Transverse colon (tissue), 4 donors: ENCODE data around the gene UIMC1. TPM values are rescaled to one million over a fixed set of nuclear protein-coding genes. Genes with fewer than 3 reads are reported as not detected.
A peak's percentile ranks its signal among the peaks of the same experiment; 100 is the strongest.

Source experiments
- DNase-seq: peaks from one replicate; pipeline ENCODE4 v3.0.0-alpha.2; 2019
- H3K27ac ChIP-seq, 4 donors: fragments of 200-600 bp; sonication (generic); 2 replicates each; pipeline ENCODE4 v1.5.1; 2016 to 2018; ENCODE audit warnings: inconsistent platforms in 4 of 4
- H3K27me3 ChIP-seq: fragments of 200-600 bp; sonication (generic); 2 replicates; pipeline ENCODE4 v1.5.1; 2017; ENCODE audit warnings: inconsistent platforms
- H3K36me3 ChIP-seq, 4 donors: fragments of 200-600 bp; sonication (generic); 2 replicates each; pipeline ENCODE4 v1.5.1; 2017 to 2019; ENCODE audit warnings: inconsistent platforms in 4 of 4
- H3K4me1 ChIP-seq, 4 donors: fragments of 200-600 bp; sonication (generic); 2 replicates each; pipeline ENCODE4 v1.5.1; 2017 to 2020; ENCODE audit warnings: inconsistent platforms in 4 of 4
- H3K4me3 ChIP-seq, 4 donors: fragments of 200-600 bp; sonication (generic); 1 replicate in 1 of 4; 2 replicates in 3 of 4; pipeline versions ENCODE4 v1.5.1 to v1.6.1; 2017 to 2019; ENCODE audit warnings: inconsistent platforms in 4 of 4
- H3K9me3 ChIP-seq, 2 donors: fragments of 200-600 bp; sonication (generic); 2 replicates each; pipeline ENCODE4 v1.5.1; 2017 to 2019; ENCODE audit warnings: inconsistent platforms in 2 of 2
- CTCF ChIP-seq, 5 experiments: fragments of 200-600 bp in 3 of 5; fragments of 450-650 bp in 2 of 5; sonication (generic) in 3 of 5; IDR thresholded peaks; 1 replicate in 2 of 5; 2 replicates in 3 of 5; pipeline ENCODE4 v1.5.1; 2016 to 2017; ENCODE audit warnings: antibody characterized with exemption in 5 of 5, inconsistent platforms in 3 of 5, mild to moderate bottlenecking in 2 of 5, moderate library complexity in 1 of 5
- EP300 ChIP-seq: sonication (generic); formaldehyde crosslinking; IDR thresholded peaks from one replicate; pipeline ENCODE4 v1.6.1; 2017; ENCODE audit warnings: antibody characterized with exemption, low read depth
- POLR2A ChIP-seq: fragments of 450-650 bp; IDR thresholded peaks from one replicate; pipeline ENCODE4 v1.6.1; 2016; ENCODE audit warnings: antibody characterized with exemption, mild to moderate bottlenecking, moderate library complexity
- POLR2AphosphoS5 ChIP-seq, 3 donors: sonication (generic); formaldehyde crosslinking; IDR thresholded peaks; one replicate each; pipeline ENCODE4 v1.6.1; 2016; ENCODE audit warnings: antibody characterized with exemption in 3 of 3
- WGBS, 2 donors: methylation state at CpG; one replicate each; pipeline ENCODE4 v1.1.5; 2018; ENCODE audit warnings: low coverage in 1 of 2; 5-methylcytosine and 5-hydroxymethylcytosine counted together
- in situ Hi-C, 4 donors: fragments of 200-750 bp; cut with MboI; loops; one replicate each; pipeline versions ENCODE4 v1.15.0 to v1.15.1; 2017; ENCODE audit warnings: low sequenced_read_pairs in 3 of 4, low pct_ligation_motif_present in 1 of 4, low pct_unique_long_range_greater_than_20kb in 1 of 4
- intact Hi-C: fragments of 100-400 bp; cut with DNase I; formaldehyde crosslinking; loops from one replicate; pipeline ENCODE4 v1.15.1; 2023; ENCODE audit warnings: low total_unique reads
- total RNA-seq, 4 donors: library from RNA; depleted of rRNA; stranded (reverse); fragments of >200 nt; gene quantifications; one replicate each; pipeline ENCODE4 v1.1.0, GENCODE V29; 2016

The UIMC1 gene
- total RNA-seq, 4 donors from 2014 or later = 25.1 to 213 (median 34.6) TPM

- intact Hi-C loops = no loop called here
- no peaks in the 10 kb centered on the region for H3K4me1 ChIP-seq
- no peak overlapping the region for H3K4me3 ChIP-seq
- DNase-seq = peak; percentile 12
- in situ Hi-C loops = no loop called here
- peak in 3 of 5 experiments; percentile 13 to 19 (median 14) for TF ChIP-seq CTCF (IDR thresholded peaks at IDR 0.05)
- no peak for TF ChIP-seq POLR2AphosphoS5 (IDR thresholded peaks at IDR 0.05)
- no peak for TF ChIP-seq EP300
- no peak overlapping the region for H3K27ac ChIP-seq
- WGBS, 2 donors = 33% methylated on average over 9 of the region's 17 CpGs; no CpG with 5 or more reads in 1 of the 2 donors
- H3K9me3 ChIP-seq = no peaks in the 10 kb centered on the region
- H3K27me3 ChIP-seq = peaks cover 42% of the 10 kb centered on the region
- H3K36me3 ChIP-seq = no peaks in the 10 kb centered on the region
Measured at GRCh38 chr5:176870110-176870591, 136.4 kb downstream of the UIMC1 start.

- no peaks in the 10 kb centered on the region for H3K9me3 ChIP-seq
- DNase-seq = no peak
- in situ Hi-C loops (no loop called here), intact Hi-C loops (no loop called here)
- WGBS, 2 donors = 82% methylated on average over 37 of the region's 38 CpGs; no CpG with 5 or more reads in 1 of the 2 donors
- H3K27ac ChIP-seq = no peak overlapping the region
- H3K4me1 ChIP-seq = no peaks in the 10 kb centered on the region
- H3K36me3 ChIP-seq = no peaks in the 10 kb centered on the region
- peaks cover 42% of the 10 kb centered on the region for H3K27me3 ChIP-seq
- no peak for TF ChIP-seq POLR2A
- no peak for TF ChIP-seq EP300
- no peak for TF ChIP-seq CTCF (IDR thresholded peaks at IDR 0.05)
- TF ChIP-seq POLR2AphosphoS5 (IDR thresholded peaks at IDR 0.05) = no peak
- no peak overlapping the region for H3K4me3 ChIP-seq
Measured at GRCh38 chr5:176869501-176870109, 137.0 kb downstream of the UIMC1 start.

- WGBS, 2 donors = 89% methylated on average over 20 of the region's 20 CpGs; no CpG with 5 or more reads in 1 of the 2 donors
- no peak overlapping the region for H3K27ac ChIP-seq
- intact Hi-C loops = no loop called here
- no peak overlapping the region for H3K4me3 ChIP-seq
- in situ Hi-C loops = no loop called here
- no peak for DNase-seq
- TF ChIP-seq EP300 = no peak
- TF ChIP-seq CTCF (IDR thresholded peaks at IDR 0.05) = no peak
- no peak for TF ChIP-seq POLR2A
- no peak for TF ChIP-seq POLR2AphosphoS5 (IDR thresholded peaks at IDR 0.05)
- no peaks in the 10 kb centered on the region for H3K36me3 ChIP-seq
- no peaks in the 10 kb centered on the region for H3K4me1 ChIP-seq
- H3K9me3 ChIP-seq = no peaks in the 10 kb centered on the region
- H3K27me3 ChIP-seq = peaks cover 46% of the 10 kb centered on the region
Measured at GRCh38 chr5:176868731-176869130, 137.8 kb downstream of the UIMC1 start.

GRCh38 chr5:176868126-176868525, 138.5 kb downstream of the UIMC1 start:
- Histone ChIP-seq H3K36me3 (no peaks in the 10 kb centered on the region), H3K27ac (no peak overlapping the region), H3K9me3 (no peaks in the 10 kb centered on the region), H3K4me1 (no peaks in the 10 kb centered on the region), H3K27me3 (peaks cover 49% of the 10 kb centered on the region), H3K4me3 (no peak overlapping the region)
- in situ Hi-C loops (no loop called here), intact Hi-C loops (no loop called here)
- TF ChIP-seq CTCF (IDR thresholded peaks at IDR 0.05) = no peak
- no peak for TF ChIP-seq POLR2A
- TF ChIP-seq EP300 = no peak
- no peak for DNase-seq
- 79% methylated on average over 9 of the region's 14 CpGs; no CpG with 5 or more reads in 1 of the 2 donors for WGBS, 2 donors
